Upper lobe of left lung (tissue), 6 donors: ENCODE results near the gene VENTX. TPM values are rescaled to one million over a fixed set of nuclear protein-coding genes. Genes with fewer than 3 reads are reported as not detected.
"Not testable (repeated sequence)": the region's sequence is repeated elsewhere in the genome, so short reads cannot be mapped to it uniquely, and the experiment has no call there.

ENCODE experiments used
- ATAC-seq, 2 donors: fragments of 200-7000 bp; cut with Tn5 transposase; one replicate each; pipeline ENCODE4 v1.9.1; 2022; ENCODE audit warnings: mild to moderate bottlenecking in 2 of 2, moderate library complexity in 2 of 2; ENCODE audit not compliant: low FRiP score in 2 of 2
- DNase-seq, 2 donors: peaks; one replicate each; pipeline ENCODE4 v3.0.0-alpha.2; 2019 to 2020
- H3K27ac ChIP-seq, 4 donors: fragments of 200-600 bp; sonication (generic); one replicate each; pipeline ENCODE4 v1.5.1; 2016 to 2019
- H3K27me3 ChIP-seq, 4 donors: fragments of 200-600 bp; sonication (generic); one replicate each; pipeline ENCODE4 v1.5.1; 2017 to 2019
- H3K36me3 ChIP-seq, 4 donors: fragments of 200-600 bp; sonication (generic); one replicate each; pipeline ENCODE4 v1.5.1; 2016 to 2019
- H3K4me1 ChIP-seq, 4 donors: fragments of 200-600 bp; sonication (generic); one replicate each; pipeline ENCODE4 v1.5.1; 2018 to 2019
- H3K4me3 ChIP-seq, 4 donors: fragments of 200-600 bp; sonication (generic); one replicate each; pipeline ENCODE4 v1.5.1; 2017 to 2019; ENCODE audit warnings: mild to moderate bottlenecking in 2 of 4, moderate library complexity in 1 of 4
- H3K9me3 ChIP-seq, 4 donors: fragments of 200-600 bp; sonication (generic); one replicate each; pipeline ENCODE4 v1.5.1; 2018 to 2019
- EP300 ChIP-seq, 4 donors: sonication (generic); formaldehyde crosslinking; IDR thresholded peaks; one replicate each; pipeline ENCODE4 v1.5.1; 2017; ENCODE audit warnings: antibody characterized with exemption in 4 of 4, control low read depth in 2 of 4
- POLR2A ChIP-seq, 4 donors: fragments of 450-650 bp; IDR thresholded peaks; one replicate each; pipeline ENCODE4 v1.5.1; 2016 to 2017; ENCODE audit warnings: antibody characterized with exemption in 4 of 4, mild to moderate bottlenecking in 2 of 4
- POLR2AphosphoS5 ChIP-seq, 2 donors: sonication (generic); formaldehyde crosslinking; IDR thresholded peaks; one replicate each; pipeline ENCODE4 v1.5.1; 2017; ENCODE audit warnings: antibody characterized with exemption in 2 of 2
- WGBS, 2 donors: methylation state at CpG; one replicate each; pipeline ENCODE4 v1.1.5; 2017 to 2018; 5-methylcytosine and 5-hydroxymethylcytosine counted together
- total RNA-seq, 6 donors: library from RNA; depleted of rRNA in 4 of 6; stranded (reverse); fragments of >200 nt in 4 of 6; gene quantifications; one replicate each; pipeline versions ENCODE4 v1.1.0 to v1.2.1, GENCODE V29; 2016 to 2021
- TF ChIP-seq, protein P1 (sequence below), 6 experiments: fragments of 450-650 bp in 4 of 6; fragments of 200-600 bp in 2 of 6; sonication (generic) in 2 of 6; IDR thresholded peaks; one replicate each; pipeline ENCODE4 v1.5.1; 2016 to 2019; ENCODE audit warnings: antibody characterized with exemption in 6 of 6
- donor health status: DM: no; HTN: no; CAD: no; lungs with moderate emphysema.
- donor health status: DM: no; HTN: yes; CAD: no; lungs with severe emphysema.

VENTX gene
- total RNA-seq, 6 donors from 2014 or later, result 1.7 to 11.5 (median 4.4) TPM

DNA sequence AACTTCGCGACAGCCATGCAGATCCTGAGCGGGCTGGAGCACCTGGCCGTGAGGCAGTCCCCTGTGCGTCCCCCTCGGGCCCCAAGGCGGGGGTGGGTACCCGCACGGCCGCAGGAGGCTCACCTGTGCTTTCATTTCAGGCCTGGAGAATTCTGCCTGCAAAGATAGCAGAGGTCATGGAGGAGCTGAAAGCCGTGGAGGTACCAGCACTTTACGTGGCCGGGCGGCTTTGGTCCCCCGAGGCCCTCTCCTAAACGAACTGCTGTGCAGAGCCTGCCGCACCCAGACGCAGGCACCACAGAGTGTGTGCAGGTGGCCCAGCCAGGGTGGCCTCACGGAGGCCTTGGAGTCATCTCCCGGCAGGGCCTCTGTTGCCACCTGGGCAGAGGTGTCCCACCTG lies 18.8 kb upstream of the VENTX start:
- no peaks in the 10 kb centered on the region for H3K36me3 ChIP-seq
- H3K27ac ChIP-seq, result no peak overlapping the region
- no peaks in the 10 kb centered on the region for H3K9me3 ChIP-seq
- no peak overlapping the region for H3K4me3 ChIP-seq
- peaks cover 0 to 4% (median 0%) of the 10 kb centered on the region in 4 donors for H3K27me3 ChIP-seq
- peaks cover 0 to 5% (median 0%) of the 10 kb centered on the region in 4 donors for H3K4me1 ChIP-seq
- ATAC-seq, result no peak
- TF ChIP-seq, protein P1, sequence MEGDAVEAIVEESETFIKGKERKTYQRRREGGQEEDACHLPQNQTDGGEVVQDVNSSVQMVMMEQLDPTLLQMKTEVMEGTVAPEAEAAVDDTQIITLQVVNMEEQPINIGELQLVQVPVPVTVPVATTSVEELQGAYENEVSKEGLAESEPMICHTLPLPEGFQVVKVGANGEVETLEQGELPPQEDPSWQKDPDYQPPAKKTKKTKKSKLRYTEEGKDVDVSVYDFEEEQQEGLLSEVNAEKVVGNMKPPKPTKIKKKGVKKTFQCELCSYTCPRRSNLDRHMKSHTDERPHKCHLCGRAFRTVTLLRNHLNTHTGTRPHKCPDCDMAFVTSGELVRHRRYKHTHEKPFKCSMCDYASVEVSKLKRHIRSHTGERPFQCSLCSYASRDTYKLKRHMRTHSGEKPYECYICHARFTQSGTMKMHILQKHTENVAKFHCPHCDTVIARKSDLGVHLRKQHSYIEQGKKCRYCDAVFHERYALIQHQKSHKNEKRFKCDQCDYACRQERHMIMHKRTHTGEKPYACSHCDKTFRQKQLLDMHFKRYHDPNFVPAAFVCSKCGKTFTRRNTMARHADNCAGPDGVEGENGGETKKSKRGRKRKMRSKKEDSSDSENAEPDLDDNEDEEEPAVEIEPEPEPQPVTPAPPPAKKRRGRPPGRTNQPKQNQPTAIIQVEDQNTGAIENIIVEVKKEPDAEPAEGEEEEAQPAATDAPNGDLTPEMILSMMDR (IDR thresholded peaks at IDR 0.05), result no peak
- 80 to 84% methylated on average over 11 to 18 of the region's 20 CpGs for WGBS, 2 donors
- peak in 1 of 2 donors; percentile 74 for DNase-seq

DNA sequence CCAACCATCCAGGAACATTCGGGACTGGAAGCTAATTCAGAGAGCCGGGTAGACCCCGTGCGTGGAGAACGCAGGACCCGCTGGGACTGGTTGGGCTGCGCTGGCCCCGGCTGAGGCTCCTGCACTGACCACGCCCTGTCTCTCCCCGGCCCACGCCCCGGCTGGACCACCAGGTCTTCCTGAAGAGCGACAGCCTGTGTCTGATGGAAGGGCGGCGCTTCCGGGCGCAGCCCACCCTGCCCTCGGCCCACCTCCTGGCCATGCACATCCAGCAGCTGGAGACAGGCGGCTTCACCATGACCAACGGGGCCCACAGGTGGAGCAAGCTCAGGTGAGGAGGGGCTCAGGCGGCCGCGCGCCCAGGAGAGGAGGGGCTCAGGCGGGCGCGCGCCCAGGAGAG lies 17.9 kb upstream of the VENTX start:
- Histone ChIP-seq H3K27ac (no peak overlapping the region), H3K27me3 (peaks cover 0 to 4% (median 0%) of the 10 kb centered on the region in 4 donors), H3K4me3 (no peak overlapping the region), H3K4me1 (peaks cover 0 to 5% (median 0%) of the 10 kb centered on the region in 4 donors), H3K36me3 (no peaks in the 10 kb centered on the region), H3K9me3 (no peaks in the 10 kb centered on the region)
- TF ChIP-seq, protein P1 (IDR thresholded peaks at IDR 0.05), result no peak
- no peak for TF ChIP-seq POLR2A (IDR thresholded peaks at IDR 0.05)
- TF ChIP-seq EP300 (IDR thresholded peaks at IDR 0.05), result no peak
- no peak for TF ChIP-seq POLR2AphosphoS5 (IDR thresholded peaks at IDR 0.05)
- ATAC-seq (no peak), DNase-seq (peak in 1 of 2 donors; percentile 77)
- 18% methylated on average over 14 of the region's 28 CpGs; no CpG with 5 or more reads in 1 of the 2 donors for WGBS, 2 donors

DNA sequence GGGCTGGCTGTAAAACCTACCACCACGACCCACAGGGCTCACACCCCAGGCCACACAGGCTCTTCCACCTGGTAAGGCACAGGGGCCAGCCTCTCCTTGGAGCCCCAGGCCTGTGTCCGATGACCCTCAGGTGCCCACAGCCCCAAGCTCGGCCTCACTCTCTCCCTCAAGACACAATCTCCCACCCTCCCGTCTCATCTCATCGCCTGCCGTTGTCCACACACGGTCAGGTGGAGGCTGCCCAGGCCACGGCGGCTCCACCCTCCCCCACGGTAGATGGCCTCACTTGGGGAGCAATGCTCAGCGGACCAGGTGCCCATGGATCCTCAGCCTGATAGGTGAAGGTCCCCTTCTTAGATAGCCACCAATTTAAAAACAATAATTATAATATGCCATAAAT lies 16.3 kb upstream of the VENTX start:
- TF ChIP-seq POLR2A (IDR thresholded peaks at IDR 0.05) (no peak), POLR2AphosphoS5 (IDR thresholded peaks at IDR 0.05) (no peak), EP300 (IDR thresholded peaks at IDR 0.05) (no peak)
- TF ChIP-seq, protein P1 (IDR thresholded peaks at IDR 0.05), result no peak
- no peak overlapping the region for H3K27ac ChIP-seq
- H3K4me3 ChIP-seq, result no peak overlapping the region
- WGBS, 2 donors, result 94 to 95% methylated on average over 11 of the region's 11 CpGs
- ATAC-seq (no peak), DNase-seq (peak in 1 of 2 donors; percentile 50)
- peaks cover 0 to 4% (median 0%) of the 10 kb centered on the region in 4 donors for H3K27me3 ChIP-seq
- H3K4me1 ChIP-seq, result peaks cover 0 to 6% (median 4%) of the 10 kb centered on the region in 4 donors
- no peaks in the 10 kb centered on the region for H3K36me3 ChIP-seq
- no peaks in the 10 kb centered on the region for H3K9me3 ChIP-seq

DNA sequence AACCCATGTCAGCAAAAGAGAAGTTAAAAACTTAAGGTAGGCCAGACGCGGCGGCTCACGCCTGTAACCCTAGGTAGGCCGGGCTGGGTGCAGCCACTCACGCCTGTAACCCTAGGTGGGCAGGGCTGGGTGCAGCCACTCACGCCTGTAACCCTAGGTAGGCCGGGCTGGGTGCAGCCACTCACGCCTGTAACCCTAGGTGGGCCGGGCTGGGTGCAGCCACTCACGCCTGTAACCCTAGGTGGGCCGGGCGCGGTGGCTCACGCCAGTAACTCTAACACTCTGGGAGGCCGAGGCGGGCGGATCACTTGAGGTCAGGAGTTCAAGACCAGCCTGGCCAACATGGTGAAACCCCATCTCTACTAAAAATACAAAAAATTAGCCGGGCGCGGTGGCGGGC lies 15.9 kb upstream of the VENTX start:
- peak in 1 of 2 donors; percentile 75 for DNase-seq
- not testable (repeated sequence) for H3K27ac ChIP-seq, H3K4me1 ChIP-seq, H3K36me3 ChIP-seq, H3K9me3 ChIP-seq, ATAC-seq, H3K4me3 ChIP-seq, H3K27me3 ChIP-seq
- WGBS, 2 donors, result 90% methylated on average over 7 to 22 of the region's 22 CpGs

DNA sequence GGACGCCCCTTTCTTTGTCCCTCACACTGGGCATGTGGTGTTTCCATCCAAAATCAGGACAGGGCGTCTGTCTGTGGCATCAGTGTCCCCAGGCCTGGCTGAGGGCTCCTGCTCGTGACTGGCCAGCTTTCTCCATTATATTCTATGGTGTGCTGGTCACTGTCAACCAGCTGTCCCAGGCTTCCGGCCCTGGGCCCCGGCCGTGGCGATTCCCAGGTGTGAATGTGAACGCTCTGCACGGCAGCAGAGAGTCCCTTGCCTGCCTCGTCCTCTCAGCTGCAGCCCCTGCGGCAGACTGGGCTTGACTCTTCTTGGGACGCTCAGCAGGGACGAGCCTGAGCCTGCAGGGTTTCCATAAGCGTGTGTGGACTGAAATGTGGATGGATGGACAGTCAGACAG lies 13.6 kb upstream of the VENTX start:
- H3K27me3 ChIP-seq, result peaks cover 0 to 4% (median under 1%) of the 10 kb centered on the region in 4 donors

More for the DNA sequence above, 13.6 kb upstream of the VENTX start:
- 78 to 84% methylated on average over 8 to 14 of the region's 14 CpGs for WGBS, 2 donors
- ATAC-seq, result no peak
- peaks cover 0 to 6% (median 4%) of the 10 kb centered on the region in 4 donors for H3K4me1 ChIP-seq
- H3K4me3 ChIP-seq, result no peak overlapping the region
- H3K9me3 ChIP-seq, result no peaks in the 10 kb centered on the region
- DNase-seq, result peak in 1 of 2 donors; percentile 77
- no peaks in the 10 kb centered on the region for H3K36me3 ChIP-seq
- no peak overlapping the region for H3K27ac ChIP-seq
- no peak for TF ChIP-seq POLR2A (IDR thresholded peaks at IDR 0.05)
- TF ChIP-seq, protein P1 (IDR thresholded peaks at IDR 0.05), result no peak
- TF ChIP-seq POLR2AphosphoS5 (IDR thresholded peaks at IDR 0.05), result no peak
- TF ChIP-seq EP300 (IDR thresholded peaks at IDR 0.05), result no peak
